Thymus (tissue), 11 donors: Measurements from ENCODE around the gene TOM1L2. TPM values are rescaled to one million over a fixed set of nuclear protein-coding genes. Genes with fewer than 3 reads are reported as not detected.
A peak's percentile ranks its signal among the peaks of the same experiment; 100 is the strongest.
"Not testable (repeated sequence)": the region's sequence is repeated elsewhere in the genome, so short reads cannot be mapped to it uniquely, and the experiment has no call there.

Source experiments
- DNase-seq, 9 donors: peaks; one replicate each; pipeline ENCODE4 v3.0.0-alpha.2; 2013; ENCODE audit warnings: low spot score in 9 of 9, low read depth in 6 of 9, missing footprints in 1 of 9
- H3K27ac ChIP-seq, 2 donors: one replicate each; pipeline ENCODE4 v1.5.1; 2013; ENCODE audit warnings: control low read depth in 1 of 2, low read depth in 1 of 2, low read length in 1 of 2, mild to moderate bottlenecking in 1 of 2, moderate library complexity in 1 of 2
- H3K27me3 ChIP-seq, 2 donors: one replicate each; pipeline ENCODE4 v1.5.1; 2013; ENCODE audit warnings: low read length in 1 of 2; ENCODE audit not compliant: control insufficient read depth in 2 of 2, insufficient read depth in 1 of 2
- H3K36me3 ChIP-seq, 2 donors: one replicate each; pipeline ENCODE4 v1.5.1; 2013; ENCODE audit warnings: low read length in 1 of 2, mild to moderate bottlenecking in 1 of 2, moderate library complexity in 1 of 2; ENCODE audit not compliant: control insufficient read depth in 2 of 2, insufficient read depth in 2 of 2
- H3K4me1 ChIP-seq, 2 donors: one replicate each; pipeline ENCODE4 v1.5.1; 2013; ENCODE audit warnings: low read length in 2 of 2; ENCODE audit not compliant: control insufficient read depth in 2 of 2, insufficient read depth in 2 of 2
- H3K4me3 ChIP-seq, 2 donors: one replicate each; pipeline ENCODE4 v1.5.1; 2013; ENCODE audit warnings: low read length in 2 of 2, control low read depth in 1 of 2, mild to moderate bottlenecking in 1 of 2
- H3K9me3 ChIP-seq, 2 donors: one replicate each; pipeline ENCODE4 v1.5.1; 2013; ENCODE audit warnings: low read length in 1 of 2, mild to moderate bottlenecking in 1 of 2; ENCODE audit not compliant: control insufficient read depth in 2 of 2, insufficient read depth in 1 of 2
- WGBS: extraction: QIAGEN DNeasy Blood & Tissue Kit; methylation state at CpG from one replicate; pipeline ENCODE4 v1.1.7; 2013; 5-methylcytosine and 5-hydroxymethylcytosine counted together
- polyA plus RNA-seq: library from polyadenylated mRNA; stranded (reverse); fragments of 200-250 nt; gene quantifications from one replicate; pipeline ENCODE4 v1.2.3, GENCODE V29; 2013
- total RNA-seq: library from RNA; stranded (reverse); fragments of 120-200 nt; gene quantifications from one replicate; pipeline ENCODE4 v1.2.4, GENCODE V29; 2013
- donor health status: healthy.

TOM1L2 gene
- total and polyA plus RNA-seq, 2 donors, result 6.6 to 17.5 TPM

DNA sequence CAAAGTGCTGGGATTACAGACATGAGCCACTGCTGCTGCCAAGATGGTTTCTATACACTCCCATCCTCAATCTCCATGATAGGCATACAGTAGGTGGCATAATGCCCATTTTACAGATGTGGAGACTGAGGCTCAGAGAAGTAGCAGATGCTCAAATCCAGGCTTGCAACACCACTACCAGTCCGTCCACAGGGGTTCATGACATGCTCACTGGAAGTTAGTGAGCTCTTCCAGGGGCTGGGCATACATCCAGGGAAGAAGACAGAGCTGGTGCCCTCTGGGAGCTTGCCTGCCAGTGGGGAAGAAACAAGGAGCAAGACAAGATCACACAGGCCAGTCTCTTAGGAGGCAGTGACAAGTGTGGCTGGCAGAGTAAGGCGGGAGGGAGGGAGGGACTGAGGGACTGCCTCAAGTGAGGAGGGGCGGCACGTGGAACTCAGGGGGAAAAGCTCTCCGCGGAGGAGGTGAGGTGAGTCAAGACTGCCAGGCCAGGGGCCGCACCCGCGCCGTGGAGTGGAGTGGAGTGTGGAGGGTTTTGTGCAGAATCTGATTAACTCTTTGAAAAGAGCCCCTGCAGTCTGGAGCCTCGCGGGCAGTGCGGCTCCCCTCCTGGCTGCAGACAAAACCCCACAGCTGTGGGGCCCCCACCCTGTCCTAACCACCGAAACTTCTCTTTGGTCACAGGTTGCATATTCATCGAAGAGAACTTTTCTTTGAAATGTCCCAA is 163.3 kb downstream of the TOM1L2 start:
- WGBS, result 83% methylated on average over 15 of the region's 15 CpGs
- H3K36me3 ChIP-seq, result peaks cover 56 to 77% of the 10 kb centered on the region in 2 donors
- peaks cover 0 to 6% of the 10 kb centered on the region in 2 donors for H3K9me3 ChIP-seq
- H3K27me3 ChIP-seq, result no peaks in the 10 kb centered on the region
- H3K4me3 ChIP-seq, result no peak overlapping the region
- H3K27ac ChIP-seq, result peak overlapping the region in 1 of 2 donors; percentile 8
- peaks cover 0 to 17% of the 10 kb centered on the region in 2 donors for H3K4me1 ChIP-seq
- no peak for DNase-seq

- Histone ChIP-seq H3K36me3 (peaks cover 54 to 75% of the 10 kb centered on the region in 2 donors), H3K9me3 (peaks cover 0 to 11% of the 10 kb centered on the region in 2 donors), H3K4me1 (peaks cover 0 to 17% of the 10 kb centered on the region in 2 donors)
- H3K27me3 ChIP-seq, DNase-seq, H3K4me3 ChIP-seq, H3K27ac ChIP-seq: not testable (repeated sequence)
- WGBS, result 98% methylated on average over 5 of the region's 5 CpGs
Observed at GRCh38 chr17:17808200-17808599, 164.0 kb downstream of the TOM1L2 start.

DNA sequence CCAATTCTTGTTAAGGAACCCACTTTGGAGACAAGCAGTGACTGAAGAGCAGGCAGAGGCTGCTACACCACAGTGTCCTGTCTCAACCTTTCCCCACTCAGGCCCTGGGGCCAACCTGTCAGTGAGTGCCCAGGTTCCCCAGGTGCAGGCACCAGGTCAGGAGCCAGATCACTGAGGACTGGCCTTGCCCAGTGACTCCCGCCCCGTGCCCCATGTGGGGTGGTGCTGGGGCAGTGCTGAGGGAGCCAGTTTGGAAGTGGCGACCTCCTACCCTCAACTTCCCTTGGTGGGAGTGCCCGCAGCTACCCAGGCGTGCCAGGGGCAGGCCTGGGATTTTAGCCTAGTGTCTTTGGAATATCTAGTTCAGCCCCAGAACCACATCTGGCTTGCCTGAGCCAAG is 164.8 kb downstream of the TOM1L2 start:
- peaks cover 47 to 68% of the 10 kb centered on the region in 2 donors for H3K36me3 ChIP-seq
- no peak overlapping the region for H3K27ac ChIP-seq
- H3K4me1 ChIP-seq, result peaks cover 0 to 16% of the 10 kb centered on the region in 2 donors
- H3K9me3 ChIP-seq, result peaks cover 0 to 11% of the 10 kb centered on the region in 2 donors
- no peak overlapping the region for H3K4me3 ChIP-seq
- WGBS, result 99% methylated on average over 5 of the region's 5 CpGs
- DNase-seq, result no peak
- no peaks in the 10 kb centered on the region for H3K27me3 ChIP-seq

DNA sequence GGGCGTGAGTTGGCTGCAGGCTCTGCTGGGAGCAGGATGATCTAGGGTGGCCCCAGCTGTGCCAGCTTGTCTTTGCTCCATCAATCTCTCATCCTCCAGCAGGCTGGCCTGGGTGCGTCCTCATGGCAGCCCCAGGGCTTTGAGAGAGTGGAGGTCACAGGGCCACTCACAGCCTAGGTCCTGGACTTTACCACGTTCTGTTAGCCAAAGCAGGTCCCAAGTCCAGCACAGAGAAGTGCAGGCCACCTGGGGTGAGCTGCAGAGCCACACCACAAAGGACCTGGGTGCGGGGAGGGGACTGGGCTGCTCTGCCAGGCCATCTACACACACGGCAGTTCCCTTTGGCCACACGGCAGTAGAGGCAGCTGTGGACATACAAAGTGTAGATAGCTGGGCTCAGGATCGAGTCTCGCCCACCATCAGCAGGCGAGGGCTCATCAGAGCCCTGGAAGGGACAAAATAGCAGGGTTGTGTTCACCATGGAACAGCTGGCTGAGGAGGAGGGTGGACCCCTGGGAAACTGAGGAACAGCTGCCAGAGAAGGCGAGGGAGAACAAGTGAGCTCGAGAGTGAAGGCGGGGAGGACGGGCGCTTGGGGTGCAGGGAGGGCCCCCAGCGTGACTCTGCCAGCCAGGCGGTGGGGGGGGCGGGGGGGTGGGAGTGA is 165.5 kb downstream of the TOM1L2 start:
- Histone ChIP-seq H3K9me3 (peaks cover 0 to 11% of the 10 kb centered on the region in 2 donors), H3K27ac (no peak overlapping the region), H3K4me3 (no peak overlapping the region), H3K27me3 (no peaks in the 10 kb centered on the region), H3K36me3 (peaks cover 44 to 69% of the 10 kb centered on the region in 2 donors), H3K4me1 (peaks cover 0 to 9% of the 10 kb centered on the region in 2 donors)
- 97% methylated on average over 17 of the region's 17 CpGs for WGBS
- no peak for DNase-seq

GRCh38 chr17:17806035-17806434 is 166.2 kb downstream of the TOM1L2 start:
- Histone ChIP-seq H3K36me3 (peaks cover 40 to 64% of the 10 kb centered on the region in 2 donors), H3K9me3 (peaks cover 0 to 11% of the 10 kb centered on the region in 2 donors), H3K4me3 (no peak overlapping the region), H3K27ac (no peak overlapping the region), H3K4me1 (peaks cover 0 to 6% of the 10 kb centered on the region in 2 donors), H3K27me3 (no peaks in the 10 kb centered on the region)
- WGBS, result 93% methylated on average over 4 of the region's 4 CpGs
- no peak for DNase-seq

DNA sequence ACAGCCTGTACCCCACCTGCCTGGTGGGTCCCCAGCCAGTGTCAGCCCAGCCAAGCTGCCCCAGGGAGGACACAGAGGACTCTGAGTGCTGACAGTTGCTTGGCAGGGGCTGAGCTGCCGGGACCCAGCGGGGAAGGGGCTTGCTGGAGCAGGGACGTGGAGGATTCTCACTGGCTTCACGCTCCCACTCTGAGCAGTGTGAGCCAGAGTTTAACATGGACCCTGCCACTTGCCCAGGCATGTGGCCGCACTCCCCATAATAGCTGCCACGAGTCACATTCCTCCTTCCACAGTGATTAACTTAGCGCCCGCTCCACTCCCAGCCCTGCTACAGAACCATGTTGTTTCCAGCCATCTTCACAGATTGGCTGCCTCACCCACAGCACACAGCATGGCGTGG is 166.6 kb downstream of the TOM1L2 start:
- H3K27ac ChIP-seq, result no peak overlapping the region
- DNase-seq, result no peak
- peaks cover 0 to 7% of the 10 kb centered on the region in 2 donors for H3K9me3 ChIP-seq
- H3K27me3 ChIP-seq, result no peaks in the 10 kb centered on the region
- peaks cover 35 to 61% of the 10 kb centered on the region in 2 donors for H3K36me3 ChIP-seq
- peaks cover 0 to 4% of the 10 kb centered on the region in 2 donors for H3K4me1 ChIP-seq
- H3K4me3 ChIP-seq, result no peak overlapping the region
- 87% methylated on average over 9 of the region's 9 CpGs for WGBS

DNA sequence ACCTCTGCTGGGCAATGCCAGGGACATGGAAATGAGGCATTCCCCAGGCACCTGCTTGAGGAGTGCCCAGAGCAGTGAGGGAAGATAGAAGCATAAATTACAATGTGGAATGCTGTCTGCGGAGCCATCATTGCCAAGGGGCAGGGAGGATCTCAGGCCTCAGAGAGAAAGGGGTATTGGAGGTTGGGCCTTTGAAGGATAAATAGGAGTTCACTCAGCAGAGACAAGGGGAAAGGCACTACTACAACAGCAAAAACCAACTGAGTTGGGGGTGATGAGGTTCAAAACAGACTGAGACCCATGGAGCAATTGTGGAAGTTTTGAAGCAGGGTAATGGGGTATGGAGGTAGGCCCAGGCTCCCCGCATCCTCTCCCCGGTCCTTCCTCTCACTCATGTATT is 168.2 kb downstream of the TOM1L2 start:
- WGBS, result 100% methylated on average over 3 of the region's 3 CpGs
- Histone ChIP-seq H3K27me3 (no peaks in the 10 kb centered on the region), H3K9me3 (peaks cover 0 to 5% of the 10 kb centered on the region in 2 donors), H3K36me3 (peaks cover 27 to 51% of the 10 kb centered on the region in 2 donors), H3K4me3 (no peak overlapping the region), H3K27ac (no peak overlapping the region), H3K4me1 (no peaks in the 10 kb centered on the region)
- no peak for DNase-seq

- 97% methylated on average over 13 of the region's 13 CpGs for WGBS
- no peak overlapping the region for H3K4me3 ChIP-seq
- H3K9me3 ChIP-seq, result peaks cover 0 to 5% of the 10 kb centered on the region in 2 donors
- DNase-seq, result no peak
- no peaks in the 10 kb centered on the region for H3K27me3 ChIP-seq
- H3K4me1 ChIP-seq, result no peaks in the 10 kb centered on the region
- H3K27ac ChIP-seq, result no peak overlapping the region
- peaks cover 43 to 58% of the 10 kb centered on the region in 2 donors for H3K36me3 ChIP-seq
Observed at GRCh38 chr17:17801800-17802481, 170.3 kb downstream of the TOM1L2 start.
